Measurements from ENCODE around the gene JOSD2.

DNA sequence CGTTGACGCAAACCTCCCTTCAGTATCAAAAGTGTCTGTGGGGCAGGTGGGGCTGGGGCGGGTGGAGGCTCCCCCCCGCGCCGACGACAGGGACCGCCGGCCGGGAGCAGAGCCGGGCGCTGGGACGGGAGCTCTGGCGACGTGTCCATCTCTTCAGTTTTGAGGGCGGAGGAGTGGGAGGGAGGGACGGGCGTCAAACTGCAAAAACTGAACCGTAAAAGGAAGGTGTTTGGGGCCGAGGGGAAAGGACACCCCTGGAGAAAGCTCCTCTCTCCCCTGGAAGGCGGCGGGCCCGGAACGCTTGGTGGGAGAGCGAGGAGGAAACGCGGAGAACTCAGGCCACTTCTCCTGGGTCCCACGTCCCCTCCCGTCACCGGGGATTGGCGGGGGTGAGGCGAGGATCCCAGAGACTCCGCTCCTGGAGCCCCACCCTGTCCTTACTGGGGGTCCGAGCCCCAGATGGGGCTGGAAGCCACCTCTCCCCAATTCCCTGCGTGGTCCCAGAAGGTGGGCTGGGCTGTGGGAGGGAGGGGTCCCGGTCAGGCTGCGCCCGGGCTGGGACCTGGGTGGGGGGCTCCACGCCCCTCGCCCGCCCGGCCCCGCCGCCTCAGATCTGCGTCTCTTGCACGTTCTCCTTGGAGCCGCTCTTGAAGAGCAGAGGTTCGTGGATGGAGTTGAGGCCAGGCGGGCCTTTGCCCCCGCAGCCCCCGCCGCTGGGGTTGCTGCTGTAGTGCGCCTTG, 6.1 kb upstream of the JOSD2 start:
- no peak for TF ChIP-seq MAX (CRISPR knock-in tag; IDR thresholded peaks at IDR 0.05)
- TF ChIP-seq, protein P1, sequence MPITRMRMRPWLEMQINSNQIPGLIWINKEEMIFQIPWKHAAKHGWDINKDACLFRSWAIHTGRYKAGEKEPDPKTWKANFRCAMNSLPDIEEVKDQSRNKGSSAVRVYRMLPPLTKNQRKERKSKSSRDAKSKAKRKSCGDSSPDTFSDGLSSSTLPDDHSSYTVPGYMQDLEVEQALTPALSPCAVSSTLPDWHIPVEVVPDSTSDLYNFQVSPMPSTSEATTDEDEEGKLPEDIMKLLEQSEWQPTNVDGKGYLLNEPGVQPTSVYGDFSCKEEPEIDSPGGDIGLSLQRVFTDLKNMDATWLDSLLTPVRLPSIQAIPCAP (CRISPR knock-in tag; IDR thresholded peaks at IDR 0.05; ENCODE audit: borderline replicate concordance) = no peak
- TF ChIP-seq SMARCA4 (IDR thresholded peaks at IDR 0.05) = no peak
- TF ChIP-seq HINFP (tag; conservative IDR thresholded peaks at IDR 0.05; ENCODE audit: low read depth) = no peak
- TF ChIP-seq PPARD (CRISPR knock-in tag; IDR thresholded peaks at IDR 0.05) = no peak
- TF ChIP-seq POLR2AphosphoS5 (IDR thresholded peaks at IDR 0.05; ENCODE audit: control insufficient read depth, insufficient read depth, low read depth, low read length) = no peak
- TF ChIP-seq RAD21 (CRISPR knock-in tag; conservative IDR thresholded peaks at IDR 0.05 in 1 of 2, IDR thresholded peaks at IDR 0.05 in 1 of 2) = no peak
- TF ChIP-seq, protein P2, sequence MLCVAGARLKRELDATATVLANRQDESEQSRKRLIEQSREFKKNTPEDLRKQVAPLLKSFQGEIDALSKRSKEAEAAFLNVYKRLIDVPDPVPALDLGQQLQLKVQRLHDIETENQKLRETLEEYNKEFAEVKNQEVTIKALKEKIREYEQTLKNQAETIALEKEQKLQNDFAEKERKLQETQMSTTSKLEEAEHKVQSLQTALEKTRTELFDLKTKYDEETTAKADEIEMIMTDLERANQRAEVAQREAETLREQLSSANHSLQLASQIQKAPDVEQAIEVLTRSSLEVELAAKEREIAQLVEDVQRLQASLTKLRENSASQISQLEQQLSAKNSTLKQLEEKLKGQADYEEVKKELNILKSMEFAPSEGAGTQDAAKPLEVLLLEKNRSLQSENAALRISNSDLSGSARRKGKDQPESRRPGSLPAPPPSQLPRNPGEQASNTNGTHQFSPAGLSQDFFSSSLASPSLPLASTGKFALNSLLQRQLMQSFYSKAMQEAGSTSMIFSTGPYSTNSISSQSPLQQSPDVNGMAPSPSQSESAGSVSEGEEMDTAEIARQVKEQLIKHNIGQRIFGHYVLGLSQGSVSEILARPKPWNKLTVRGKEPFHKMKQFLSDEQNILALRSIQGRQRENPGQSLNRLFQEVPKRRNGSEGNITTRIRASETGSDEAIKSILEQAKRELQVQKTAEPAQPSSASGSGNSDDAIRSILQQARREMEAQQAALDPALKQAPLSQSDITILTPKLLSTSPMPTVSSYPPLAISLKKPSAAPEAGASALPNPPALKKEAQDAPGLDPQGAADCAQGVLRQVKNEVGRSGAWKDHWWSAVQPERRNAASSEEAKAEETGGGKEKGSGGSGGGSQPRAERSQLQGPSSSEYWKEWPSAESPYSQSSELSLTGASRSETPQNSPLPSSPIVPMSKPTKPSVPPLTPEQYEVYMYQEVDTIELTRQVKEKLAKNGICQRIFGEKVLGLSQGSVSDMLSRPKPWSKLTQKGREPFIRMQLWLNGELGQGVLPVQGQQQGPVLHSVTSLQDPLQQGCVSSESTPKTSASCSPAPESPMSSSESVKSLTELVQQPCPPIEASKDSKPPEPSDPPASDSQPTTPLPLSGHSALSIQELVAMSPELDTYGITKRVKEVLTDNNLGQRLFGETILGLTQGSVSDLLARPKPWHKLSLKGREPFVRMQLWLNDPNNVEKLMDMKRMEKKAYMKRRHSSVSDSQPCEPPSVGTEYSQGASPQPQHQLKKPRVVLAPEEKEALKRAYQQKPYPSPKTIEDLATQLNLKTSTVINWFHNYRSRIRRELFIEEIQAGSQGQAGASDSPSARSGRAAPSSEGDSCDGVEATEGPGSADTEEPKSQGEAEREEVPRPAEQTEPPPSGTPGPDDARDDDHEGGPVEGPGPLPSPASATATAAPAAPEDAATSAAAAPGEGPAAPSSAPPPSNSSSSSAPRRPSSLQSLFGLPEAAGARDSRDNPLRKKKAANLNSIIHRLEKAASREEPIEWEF (CRISPR knock-in tag; IDR thresholded peaks at IDR 0.05) = no peak
- no peak for TF ChIP-seq BRF1 (IDR thresholded peaks at IDR 0.05; ENCODE audit: borderline replicate concordance, extremely low read depth, insufficient read length)
- TF ChIP-seq EZH2 (IDR thresholded peaks at IDR 0.05; ENCODE audit: borderline replicate concordance, low read depth, low read length) = no peak
- TF ChIP-seq POLR2A (conservative IDR thresholded peaks at IDR 0.05) = no peak
- no peak for TF ChIP-seq ELF1 (tag; IDR thresholded peaks at IDR 0.05)
- no peak for TF ChIP-seq KLF16 (IDR thresholded peaks at IDR 0.05)
- no peak for TF ChIP-seq HMG20A (CRISPR knock-in tag; conservative IDR thresholded peaks at IDR 0.05)
